Stomach smooth muscle (tissue), 2 donors: ENCODE results near the gene COL5A3.
"Not testable (repeated sequence)": the region's sequence is repeated elsewhere in the genome, so short reads cannot be mapped to it uniquely, and the experiment has no call there.

ENCODE experiments used
- H3K27ac ChIP-seq: one replicate; pipeline ENCODE4 v1.7.0; 2013; ENCODE audit warnings: mild to moderate bottlenecking, low read length, inconsistent platforms
- H3K27me3 ChIP-seq, 2 donors: one replicate each; pipeline ENCODE4 v1.7.0; 2013; ENCODE audit warnings: low read length in 2 of 2; ENCODE audit not compliant: insufficient read depth in 2 of 2, control insufficient read depth in 1 of 2
- H3K36me3 ChIP-seq, 2 donors: one replicate each; pipeline ENCODE4 v1.7.0; 2013; ENCODE audit warnings: low read length in 2 of 2; ENCODE audit not compliant: control insufficient read depth in 2 of 2, insufficient read depth in 2 of 2
- H3K4me1 ChIP-seq: one replicate; pipeline ENCODE4 v1.7.0; 2013; ENCODE audit warnings: low read length; ENCODE audit not compliant: control insufficient read depth, insufficient read depth
- H3K4me3 ChIP-seq, 2 donors: one replicate each; pipeline ENCODE4 v1.7.0; 2013; ENCODE audit warnings: low read length in 2 of 2
- H3K9ac ChIP-seq, 2 donors: one replicate each; pipeline ENCODE4 v1.7.0; 2013; ENCODE audit warnings: low read length in 2 of 2, mild to moderate bottlenecking in 1 of 2
- H3K9me3 ChIP-seq, 2 donors: one replicate each; pipeline ENCODE4 v1.7.0; 2013; ENCODE audit warnings: low read length in 2 of 2; ENCODE audit not compliant: control insufficient read depth in 2 of 2
- donor health status: healthy.
- donor health status: Pancreatic carcinoma.

The COL5A3 gene

GRCh38 chr19:9940778-9941177 is 69.5 kb downstream of the COL5A3 start:
- Histone ChIP-seq H3K9me3 (peaks cover 4 to 10% of the 10 kb centered on the region in 2 donors), H3K4me1 (peaks cover 8% of the 10 kb centered on the region), H3K9ac (no peak overlapping the region), H3K36me3 (no peaks in the 10 kb centered on the region), H3K27ac (no peak overlapping the region), H3K27me3 (peaks cover 12 to 13% of the 10 kb centered on the region in 2 donors), H3K4me3 (no peak overlapping the region)

GRCh38 chr19:9939301-9939913 is 70.9 kb downstream of the COL5A3 start:
- peaks cover 25 to 26% of the 10 kb centered on the region in 2 donors for H3K27me3 ChIP-seq
- peaks cover 9% of the 10 kb centered on the region for H3K4me1 ChIP-seq
- no peak overlapping the region for H3K4me3 ChIP-seq
- peaks cover 4 to 10% of the 10 kb centered on the region in 2 donors for H3K9me3 ChIP-seq
- H3K36me3 ChIP-seq, result no peaks in the 10 kb centered on the region
- H3K9ac ChIP-seq, result no peak overlapping the region
- H3K27ac ChIP-seq, result no peak overlapping the region

- Histone ChIP-seq H3K27me3 (peaks cover 42 to 43% of the 10 kb centered on the region in 2 donors), H3K9me3 (peaks cover 4 to 6% of the 10 kb centered on the region in 2 donors), H3K9ac (no peak overlapping the region), H3K4me3 (no peak overlapping the region), H3K36me3 (no peaks in the 10 kb centered on the region), H3K4me1 (peaks cover 12% of the 10 kb centered on the region), H3K27ac (no peak overlapping the region)
Observed at GRCh38 chr19:9937001-9937411, 73.3 kb downstream of the COL5A3 start.

DNA sequence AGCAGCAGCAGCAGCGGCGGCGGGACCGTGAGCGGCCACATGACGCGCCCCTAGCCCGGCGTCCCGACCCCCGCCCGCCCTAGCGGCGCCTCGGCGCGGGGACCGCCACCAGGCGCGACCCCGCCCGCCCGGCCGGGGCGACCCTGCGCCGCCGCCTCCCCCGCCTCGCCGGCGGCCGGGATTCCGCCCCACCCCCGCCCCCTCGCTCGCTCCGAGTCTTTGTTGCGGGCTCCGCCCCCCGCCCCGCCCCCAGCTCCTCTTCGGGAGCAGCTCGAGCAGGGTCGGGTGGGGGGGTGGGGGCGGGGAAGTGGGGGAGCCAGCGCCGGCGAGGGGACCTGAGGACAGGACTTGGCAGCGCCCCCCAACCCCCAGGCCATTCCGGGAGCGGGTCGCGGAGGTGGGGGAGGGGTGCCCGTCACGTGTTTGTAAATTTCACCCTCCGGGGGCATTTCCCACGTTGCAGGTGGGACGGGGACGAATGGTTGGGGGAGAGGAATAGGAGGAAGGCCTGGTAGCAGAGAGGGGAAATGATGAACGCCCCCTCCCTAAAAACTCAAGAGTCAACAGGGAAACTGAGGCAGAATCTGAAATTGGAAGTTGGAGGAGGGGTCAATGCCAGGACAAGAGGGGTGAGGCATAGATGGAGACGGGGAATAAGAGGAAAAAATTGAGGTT is 73.8 kb downstream of the COL5A3 start, which contains the start of gene OLFM2:
Gene OLFM2 (minus strand): TSS at position 190 of the 675 bp plus-strand sequence. CDS start 149 bp downstream, at position 41.
- Histone ChIP-seq H3K4me1 (peaks cover 12% of the 10 kb centered on the region), H3K27ac (no peak within 1 kb of the TSS), H3K27me3 (peaks cover 45 to 47% of the 10 kb centered on the region in 2 donors), H3K36me3 (no peaks in the 10 kb centered on the region), H3K9ac (no peak within 1 kb of the TSS), H3K4me3 (peak within 1 kb of the TSS; percentile 35 to 63), H3K9me3 (peaks cover 0 to 3% of the 10 kb centered on the region in 2 donors)

DNA sequence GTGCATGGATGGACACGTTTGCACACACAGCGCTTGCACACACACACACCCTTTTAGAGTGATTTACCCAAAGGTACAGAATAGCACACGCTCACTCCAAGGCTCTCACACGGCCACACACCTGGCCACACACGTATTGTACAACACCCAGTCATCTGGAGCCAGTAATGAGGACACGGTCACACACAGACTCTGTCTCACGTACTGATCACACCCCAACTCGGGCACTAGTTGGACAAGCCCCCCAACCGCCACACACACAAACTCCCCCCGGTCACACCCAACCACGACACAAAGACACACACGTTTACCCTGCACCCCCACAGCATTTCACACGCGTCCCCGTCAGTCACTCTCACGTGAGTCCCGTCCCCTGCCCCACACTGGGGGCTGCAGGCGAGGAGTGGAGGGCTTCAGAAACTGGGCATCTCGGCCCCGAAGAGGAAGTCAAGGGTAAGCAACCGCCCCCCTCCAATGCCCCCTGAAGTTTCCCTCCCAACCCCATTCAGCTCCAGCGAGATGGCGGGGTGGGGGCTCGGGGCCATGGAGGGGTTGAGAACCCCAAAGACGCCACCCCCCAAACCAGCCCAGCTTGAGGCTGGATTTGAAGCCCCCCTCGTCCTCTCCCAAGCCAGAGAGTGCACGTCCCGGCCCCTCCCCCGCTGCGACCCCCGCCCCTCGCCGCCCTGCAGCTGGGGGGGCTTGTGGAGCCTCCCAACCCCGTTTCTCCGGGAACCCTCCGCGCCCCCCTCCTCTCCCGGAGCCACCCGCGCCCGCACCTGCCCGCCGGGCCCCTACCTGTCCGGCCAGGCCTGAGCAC is 74.6 kb downstream of the COL5A3 start:
- Histone ChIP-seq H3K9me3 (no peaks in the 10 kb centered on the region), H3K36me3 (no peaks in the 10 kb centered on the region), H3K27ac (no peak overlapping the region), H3K4me3 (peak overlapping the region; percentile 35 to 63), H3K9ac (no peak overlapping the region), H3K27me3 (peaks cover 45 to 46% of the 10 kb centered on the region in 2 donors), H3K4me1 (peaks cover 16% of the 10 kb centered on the region)

DNA sequence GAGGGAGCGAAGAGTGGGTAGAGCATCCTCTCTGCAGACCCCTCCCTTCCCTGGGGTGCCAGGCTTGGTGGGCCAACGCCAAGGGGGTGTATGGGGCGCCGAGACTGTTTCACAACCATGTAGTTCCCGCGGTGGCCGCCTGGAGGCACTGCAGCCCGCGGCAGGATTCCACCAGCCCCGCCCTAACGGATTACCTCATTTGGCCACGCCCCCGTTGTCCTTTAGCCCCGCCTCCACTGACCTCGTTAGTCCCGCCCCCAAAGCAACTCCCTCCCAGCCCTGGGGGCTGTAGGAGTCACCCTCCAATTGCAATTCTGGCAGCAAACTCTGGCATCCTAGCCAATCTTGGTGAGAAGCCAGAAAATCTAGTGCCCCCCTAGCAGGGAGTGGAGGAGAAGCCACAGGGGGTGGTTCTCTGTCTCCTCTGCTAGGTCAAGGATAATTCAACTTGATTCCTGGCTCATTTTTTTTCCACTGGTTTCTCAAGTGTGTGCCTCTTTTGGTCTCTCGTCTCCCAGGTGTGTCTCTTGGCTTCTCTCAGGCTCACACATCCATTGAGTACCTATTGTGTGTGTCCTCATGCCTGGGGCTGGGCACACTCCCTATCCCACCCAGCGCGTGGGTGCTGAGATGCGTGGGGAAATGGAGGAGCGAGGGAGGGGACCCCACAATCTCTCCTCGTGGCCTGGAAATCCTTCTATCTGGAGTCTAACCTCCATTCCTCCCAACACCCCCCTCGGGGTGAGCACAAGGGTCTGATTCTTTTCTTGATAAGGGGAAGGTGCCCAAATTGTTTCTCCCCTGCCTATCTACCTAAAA is 76.0 kb downstream of the COL5A3 start:
- H3K9ac ChIP-seq, result no peak overlapping the region

GRCh38 chr19:9932835-9933234 is 77.5 kb downstream of the COL5A3 start:
- H3K27me3 ChIP-seq, result peaks cover 40 to 45% of the 10 kb centered on the region in 2 donors
- H3K4me1 ChIP-seq, result peaks cover 16% of the 10 kb centered on the region
- no peaks in the 10 kb centered on the region for H3K9me3 ChIP-seq
- H3K36me3 ChIP-seq, result no peaks in the 10 kb centered on the region
- no peak overlapping the region for H3K27ac ChIP-seq
- no peak overlapping the region for H3K9ac ChIP-seq
- no peak overlapping the region for H3K4me3 ChIP-seq

More for the DNA sequence above, 76.0 kb downstream of the COL5A3 start:
- Histone ChIP-seq H3K4me1 (peaks cover 16% of the 10 kb centered on the region), H3K36me3 (no peaks in the 10 kb centered on the region), H3K4me3 (no peak overlapping the region), H3K9me3 (no peaks in the 10 kb centered on the region), H3K27me3 (peaks cover 44 to 45% of the 10 kb centered on the region in 2 donors), H3K27ac (no peak overlapping the region)

- H3K9ac ChIP-seq, result no peak overlapping the region
- H3K9me3 ChIP-seq, result no peaks in the 10 kb centered on the region
- H3K27ac ChIP-seq, result no peak overlapping the region
- peaks cover 35 to 38% of the 10 kb centered on the region in 2 donors for H3K27me3 ChIP-seq
- no peaks in the 10 kb centered on the region for H3K36me3 ChIP-seq
- H3K4me3 ChIP-seq, result no peak overlapping the region
- H3K4me1 ChIP-seq, result peaks cover 12% of the 10 kb centered on the region
Observed at GRCh38 chr19:9931629-9932028, 78.7 kb downstream of the COL5A3 start.

GRCh38 chr19:9923440-9923839 is 86.9 kb downstream of the COL5A3 start:
- Histone ChIP-seq H3K4me1 (no peaks in the 10 kb centered on the region), H3K36me3 (no peaks in the 10 kb centered on the region), H3K9ac (no peak overlapping the region), H3K4me3 (no peak overlapping the region), H3K27me3 (peaks cover 3 to 4% of the 10 kb centered on the region in 2 donors), H3K27ac (no peak overlapping the region), H3K9me3 (no peaks in the 10 kb centered on the region)

DNA sequence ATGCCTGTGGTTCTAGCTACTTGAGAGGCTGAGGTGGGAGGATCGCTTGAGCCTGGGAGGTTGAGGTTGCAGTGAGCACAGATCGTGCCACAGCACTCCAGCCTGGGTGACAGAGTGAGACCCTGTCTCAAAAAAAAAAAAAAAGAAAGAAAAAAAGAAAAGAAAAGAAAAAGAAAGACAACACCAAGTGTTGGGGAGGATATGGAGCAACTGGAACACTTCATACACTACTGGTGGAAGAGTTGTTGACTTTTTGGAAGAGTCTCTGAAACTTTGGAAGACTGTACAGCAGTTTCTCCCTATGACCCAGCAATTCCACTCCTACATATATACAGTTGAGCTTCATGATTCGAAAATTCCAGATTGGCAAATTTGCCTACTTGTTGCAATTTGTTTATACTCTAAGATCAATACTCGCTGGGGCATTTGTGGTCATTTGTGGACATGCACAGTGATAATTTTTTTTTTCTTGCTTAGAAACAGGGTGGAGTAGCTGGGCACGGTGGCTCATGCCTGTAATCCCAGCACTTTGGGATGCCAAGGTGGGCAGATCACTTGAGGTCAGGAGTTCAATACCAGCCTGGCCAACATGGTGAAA is 87.4 kb downstream of the COL5A3 start:
- H3K9ac ChIP-seq, H3K4me3 ChIP-seq, H3K9me3 ChIP-seq, H3K27me3 ChIP-seq, H3K4me1 ChIP-seq, H3K27ac ChIP-seq, H3K36me3 ChIP-seq: not testable (repeated sequence)
